ENCODE measurements around the gene DGUOK. TPM values are rescaled to one million over a fixed set of nuclear protein-coding genes. Genes with fewer than 3 reads are reported as not detected.
"Not testable (repeated sequence)": the region's sequence is repeated elsewhere in the genome, so short reads cannot be mapped to it uniquely, and the experiment has no call there.

The DGUOK gene
- total RNA-seq, 1 donor from 2014 or later: 79.7 TPM

- no peak overlapping the region for H3K4me3 ChIP-seq
- no peak for DNase-seq (ENCODE audit: low spot score in 2 of 2)
- H3K27ac ChIP-seq: no peak overlapping the region
- H3K36me3 ChIP-seq: peaks cover 36 to 41% of the 10 kb centered on the region in 2 donors
- H3K27me3 ChIP-seq: no peaks in the 10 kb centered on the region
- TF ChIP-seq CTCF (IDR thresholded peaks at IDR 0.05): no peak
- H3K9me3 ChIP-seq: no peaks in the 10 kb centered on the region
- H3K4me1 ChIP-seq: no peaks in the 10 kb centered on the region
- intact Hi-C loops (cut with DNase I): no loop called here
Observed at GRCh38 chr2:73903313-73903712, 23.4 kb upstream of the DGUOK start.

GRCh38 chr2:73903949-73904613 is 22.6 kb upstream of the DGUOK start:
- intact Hi-C loops (cut with DNase I); H3K4me1 ChIP-seq; H3K9me3 ChIP-seq; H3K4me3 ChIP-seq; H3K27ac ChIP-seq; H3K27me3 ChIP-seq; DNase-seq (ENCODE audit: low spot score in 2 of 2): not testable (repeated sequence)
- H3K36me3 ChIP-seq: peaks cover 44 to 49% of the 10 kb centered on the region in 2 donors

DNA sequence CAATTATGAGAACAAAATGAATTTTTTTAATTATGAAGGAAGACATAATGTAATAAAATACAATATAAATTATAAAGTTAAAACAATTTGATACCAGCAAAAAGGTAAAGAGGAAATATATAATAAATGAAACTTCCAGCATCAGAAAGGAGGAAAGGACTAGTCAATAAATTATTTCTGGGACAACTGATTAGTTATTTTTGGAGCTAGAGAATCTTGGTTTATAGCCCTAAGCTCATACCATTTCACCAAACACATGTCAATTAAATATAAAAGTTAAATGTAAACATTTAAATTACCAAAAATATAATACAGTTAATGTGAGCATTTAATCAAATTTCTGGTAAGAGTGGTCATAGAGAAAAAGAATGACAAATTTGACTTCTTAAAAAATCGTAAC is 21.7 kb upstream of the DGUOK start:
- Histone ChIP-seq H3K36me3 (peaks cover 52 to 55% of the 10 kb centered on the region in 2 donors), H3K4me3 (no peak overlapping the region), H3K27me3 (no peaks in the 10 kb centered on the region), H3K9me3 (no peaks in the 10 kb centered on the region), H3K27ac (no peak overlapping the region), H3K4me1 (no peaks in the 10 kb centered on the region)
- no peak for TF ChIP-seq CTCF (IDR thresholded peaks at IDR 0.05)
- intact Hi-C loops (cut with DNase I): no loop called here
- DNase-seq (ENCODE audit: low spot score in 2 of 2): no peak

DNA sequence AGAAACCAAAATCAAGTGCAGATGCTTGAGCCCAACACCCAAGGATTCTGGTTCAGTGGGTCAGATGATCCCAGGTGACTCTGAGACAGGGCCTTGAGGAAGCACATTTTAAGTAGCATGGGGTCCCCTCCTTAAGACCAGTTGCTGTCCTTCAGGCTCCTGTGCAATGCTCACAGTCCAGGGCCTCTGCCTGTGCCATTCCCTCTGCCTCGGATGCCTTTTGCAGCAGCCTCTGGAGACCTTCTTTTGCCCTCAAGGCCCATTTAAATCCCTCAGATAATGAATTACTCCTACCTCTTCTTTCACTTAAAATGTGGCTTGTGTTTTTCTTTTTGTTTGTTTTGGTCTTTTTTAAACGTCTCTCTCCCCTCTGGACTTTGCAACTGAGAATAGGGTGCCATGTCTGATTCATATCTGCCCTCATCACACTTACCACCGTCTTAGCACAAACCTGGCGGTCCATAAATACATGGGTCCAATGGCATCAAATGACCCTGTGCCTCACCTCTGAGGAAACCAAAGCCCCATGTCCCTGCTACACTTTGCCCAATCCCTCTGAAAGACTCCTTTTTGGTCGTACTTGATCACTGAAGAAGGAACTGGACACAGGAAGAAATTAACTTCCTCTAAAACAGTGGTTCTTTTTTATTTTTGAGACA is 19.7 kb upstream of the DGUOK start:
- H3K4me3 ChIP-seq: no peak overlapping the region
- H3K36me3 ChIP-seq: peaks cover 63 to 65% of the 10 kb centered on the region in 2 donors
- no peak for TF ChIP-seq CTCF (IDR thresholded peaks at IDR 0.05)
- no peaks in the 10 kb centered on the region for H3K4me1 ChIP-seq
- no peaks in the 10 kb centered on the region for H3K9me3 ChIP-seq
- DNase-seq (ENCODE audit: low spot score in 2 of 2): no peak
- intact Hi-C loops (cut with DNase I): no loop called here
- no peak overlapping the region for H3K27ac ChIP-seq
- H3K27me3 ChIP-seq: no peaks in the 10 kb centered on the region

GRCh38 chr2:73907840-73908452 is 18.7 kb upstream of the DGUOK start:
- H3K4me1 ChIP-seq: no peaks in the 10 kb centered on the region
- no peak overlapping the region for H3K4me3 ChIP-seq
- intact Hi-C loops (cut with DNase I): no loop called here
- no peak for DNase-seq (ENCODE audit: low spot score in 2 of 2)
- H3K9me3 ChIP-seq: no peaks in the 10 kb centered on the region
- H3K27me3 ChIP-seq: no peaks in the 10 kb centered on the region
- peaks cover 62 to 63% of the 10 kb centered on the region in 2 donors for H3K36me3 ChIP-seq
- TF ChIP-seq CTCF (IDR thresholded peaks at IDR 0.05): no peak
- H3K27ac ChIP-seq: no peak overlapping the region
